Left ventricle myocardium inferior (tissue), 1 donor: ENCODE results near the gene ZNF800. TPM values are rescaled to one million over a fixed set of nuclear protein-coding genes. Genes with fewer than 3 reads are reported as not detected.

ENCODE experiments used
- DNase-seq: peaks from one replicate; pipeline ENCODE4 v3.0.0-alpha.2; 2020
- H3K27ac ChIP-seq: fragments of 200-600 bp; replicated peaks from 2 replicates; pipeline ENCODE4 v1.8.0; 2021
- H3K27me3 ChIP-seq: fragments of 200-600 bp; 2 replicates; pipeline ENCODE4 v1.8.0; 2021; ENCODE audit warnings: low read depth
- H3K36me3 ChIP-seq: fragments of 200-600 bp; 2 replicates; pipeline ENCODE4 v1.8.0; 2021
- H3K4me1 ChIP-seq: fragments of 200-600 bp; 2 replicates; pipeline ENCODE4 v1.8.0; 2021
- H3K4me3 ChIP-seq: fragments of 200-600 bp; 2 replicates; pipeline ENCODE4 v1.8.0; 2021; ENCODE audit warnings: mild to moderate bottlenecking, moderate library complexity
- H3K9me3 ChIP-seq: fragments of 200-600 bp; replicated peaks from 2 replicates; pipeline ENCODE4 v1.8.0; 2021
- intact Hi-C: fragments of 100-400 bp; cut with micrococcal nuclease; formaldehyde crosslinking; loops from one replicate; pipeline ENCODE4 v1.11.0; 2022
- total RNA-seq: library from RNA; stranded (reverse); fragmentation: NEBNext Ultra II Directional; extraction: Animal tissue kit (Norgen Biotek cat#: 25700); gene quantifications from one replicate; pipeline ENCODE4 v1.2.1, GENCODE V29; 2021
- TF ChIP-seq, protein P1 (sequence below): fragments of 200-600 bp; IDR thresholded peaks from 2 replicates; pipeline ENCODE4 v1.8.0; 2021; ENCODE audit warnings: antibody characterized with exemption, mild to moderate bottlenecking, borderline replicate concordance
- donor health status: DM: no; HTN: yes; CAD: no; lungs with severe emphysema.

The ZNF800 gene
- total RNA-seq, 1 donor from 2014 or later, result 17.3 TPM

- peaks cover 19% of the 10 kb centered on the region for H3K27me3 ChIP-seq
- H3K4me3 ChIP-seq, result no peak overlapping the region
- H3K4me1 ChIP-seq, result no peaks in the 10 kb centered on the region
- no peaks in the 10 kb centered on the region for H3K9me3 ChIP-seq
- no peak for DNase-seq
- TF ChIP-seq, protein P1, sequence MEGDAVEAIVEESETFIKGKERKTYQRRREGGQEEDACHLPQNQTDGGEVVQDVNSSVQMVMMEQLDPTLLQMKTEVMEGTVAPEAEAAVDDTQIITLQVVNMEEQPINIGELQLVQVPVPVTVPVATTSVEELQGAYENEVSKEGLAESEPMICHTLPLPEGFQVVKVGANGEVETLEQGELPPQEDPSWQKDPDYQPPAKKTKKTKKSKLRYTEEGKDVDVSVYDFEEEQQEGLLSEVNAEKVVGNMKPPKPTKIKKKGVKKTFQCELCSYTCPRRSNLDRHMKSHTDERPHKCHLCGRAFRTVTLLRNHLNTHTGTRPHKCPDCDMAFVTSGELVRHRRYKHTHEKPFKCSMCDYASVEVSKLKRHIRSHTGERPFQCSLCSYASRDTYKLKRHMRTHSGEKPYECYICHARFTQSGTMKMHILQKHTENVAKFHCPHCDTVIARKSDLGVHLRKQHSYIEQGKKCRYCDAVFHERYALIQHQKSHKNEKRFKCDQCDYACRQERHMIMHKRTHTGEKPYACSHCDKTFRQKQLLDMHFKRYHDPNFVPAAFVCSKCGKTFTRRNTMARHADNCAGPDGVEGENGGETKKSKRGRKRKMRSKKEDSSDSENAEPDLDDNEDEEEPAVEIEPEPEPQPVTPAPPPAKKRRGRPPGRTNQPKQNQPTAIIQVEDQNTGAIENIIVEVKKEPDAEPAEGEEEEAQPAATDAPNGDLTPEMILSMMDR, result no peak
- intact Hi-C loops, result no loop called here
- H3K27ac ChIP-seq, result no peak overlapping the region
- H3K36me3 ChIP-seq, result no peaks in the 10 kb centered on the region
These were observed 26.7 kb upstream of the ZNF800 start for GRCh38 chr7:127419196-127419595.

DNA sequence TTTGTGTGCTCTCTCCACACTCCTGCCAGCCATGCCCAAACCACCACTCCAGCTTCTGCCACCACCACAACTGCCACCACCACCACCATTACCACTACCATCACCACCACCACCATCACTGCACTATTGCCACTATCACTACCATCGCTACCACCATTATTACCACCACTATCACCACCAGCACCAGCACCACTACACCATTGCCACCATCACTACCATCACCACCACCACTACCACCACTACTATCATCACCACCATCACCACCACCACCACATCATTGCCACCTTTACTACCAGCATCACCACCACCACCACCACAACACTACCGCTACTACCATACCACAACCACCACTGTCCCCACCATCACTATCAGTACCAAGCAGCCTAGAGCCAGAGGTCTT lies 26.0 kb upstream of the ZNF800 start:
- intact Hi-C loops, result no loop called here
- no peak overlapping the region for H3K4me3 ChIP-seq
- no peaks in the 10 kb centered on the region for H3K4me1 ChIP-seq
- H3K27ac ChIP-seq, result no peak overlapping the region
- H3K36me3 ChIP-seq, result no peaks in the 10 kb centered on the region
- peaks cover 21% of the 10 kb centered on the region for H3K27me3 ChIP-seq
- TF ChIP-seq, protein P1, result no peak
- no peak for DNase-seq
- H3K9me3 ChIP-seq, result no peaks in the 10 kb centered on the region

DNA sequence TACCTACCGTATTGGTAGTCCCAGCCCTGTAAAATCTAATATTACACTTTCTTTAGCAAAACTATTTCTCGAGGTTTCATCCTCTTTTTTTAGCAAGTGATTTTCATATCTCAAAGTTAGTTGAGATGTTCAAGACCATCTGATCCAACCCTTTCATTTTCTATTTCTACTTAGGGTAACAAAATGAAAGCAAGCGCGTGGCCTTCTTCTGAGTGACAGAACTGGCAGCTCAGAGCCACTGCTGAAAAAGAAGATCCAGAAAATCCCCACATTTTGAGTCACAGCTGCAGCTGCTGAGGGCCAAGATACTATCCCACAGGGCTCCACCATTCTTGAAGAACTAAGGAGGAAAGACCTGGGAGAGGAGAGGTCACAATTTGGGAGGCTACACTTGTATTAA lies 24.8 kb upstream of the ZNF800 start:
- H3K36me3 ChIP-seq, result no peaks in the 10 kb centered on the region
- peaks cover 32% of the 10 kb centered on the region for H3K27me3 ChIP-seq
- no peaks in the 10 kb centered on the region for H3K9me3 ChIP-seq
- H3K27ac ChIP-seq, result no peak overlapping the region
- no peak overlapping the region for H3K4me3 ChIP-seq
- H3K4me1 ChIP-seq, result no peaks in the 10 kb centered on the region
- TF ChIP-seq, protein P1, result no peak
- intact Hi-C loops, result no loop called here
- DNase-seq, result no peak

DNA sequence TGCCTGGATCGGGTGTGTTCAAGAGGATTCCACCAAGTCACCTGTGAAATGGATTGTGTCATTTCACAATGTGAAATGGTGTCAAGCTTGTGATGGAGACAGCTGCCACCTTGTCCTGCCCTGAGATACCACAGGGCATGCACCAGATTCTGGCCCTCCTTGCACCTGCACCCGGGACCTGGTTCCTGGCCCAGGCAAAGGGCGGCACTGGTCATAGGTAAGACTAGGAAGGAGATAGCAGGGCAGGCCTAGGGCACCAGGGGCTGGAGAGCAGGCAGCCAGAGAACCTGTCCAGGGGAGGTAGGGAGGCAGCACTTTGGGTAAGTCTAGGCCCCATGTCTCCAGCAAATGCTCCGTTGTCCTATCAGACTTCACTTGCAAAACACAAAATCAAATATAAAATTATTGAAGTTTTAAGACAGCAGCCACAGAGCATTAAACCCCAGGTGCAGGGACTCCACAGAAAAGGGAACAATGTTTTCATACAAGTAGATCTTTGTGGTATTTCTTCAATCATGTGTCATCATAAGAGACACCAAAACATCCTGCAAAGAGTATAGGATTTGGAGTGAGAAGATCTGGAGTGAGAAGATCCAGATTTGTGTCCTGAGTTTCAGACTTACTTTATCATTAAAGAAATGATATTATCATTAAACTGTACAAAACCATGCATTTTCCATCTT lies 22.7 kb upstream of the ZNF800 start:
- H3K36me3 ChIP-seq, result no peaks in the 10 kb centered on the region
- H3K4me1 ChIP-seq, result no peaks in the 10 kb centered on the region
- DNase-seq, result no peak
- no peaks in the 10 kb centered on the region for H3K9me3 ChIP-seq
- no peak overlapping the region for H3K27ac ChIP-seq
- no peak overlapping the region for H3K4me3 ChIP-seq
- TF ChIP-seq, protein P1, result no peak
- intact Hi-C loops, result no loop called here
- peaks cover 37% of the 10 kb centered on the region for H3K27me3 ChIP-seq

DNA sequence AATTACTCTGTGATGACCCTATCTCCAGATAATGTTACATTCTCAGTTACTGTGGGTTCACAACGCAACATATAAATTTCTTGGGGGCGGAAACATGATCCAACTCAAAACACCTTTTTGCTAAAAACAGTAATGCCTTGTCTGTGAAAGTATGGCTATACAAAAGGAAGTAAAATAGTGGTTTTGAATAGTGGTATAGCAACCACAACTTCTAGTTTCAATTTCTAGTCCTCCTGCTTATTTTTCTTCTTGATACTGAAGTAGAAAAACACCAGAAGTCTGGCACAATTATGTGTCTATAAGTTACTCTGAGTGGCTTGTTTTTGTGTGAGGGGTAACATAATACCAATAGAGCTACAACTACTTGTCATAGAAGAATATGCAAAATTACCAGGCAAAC lies 21.5 kb upstream of the ZNF800 start:
- peaks cover 37% of the 10 kb centered on the region for H3K27me3 ChIP-seq
- TF ChIP-seq, protein P1, result no peak
- H3K9me3 ChIP-seq, result no peaks in the 10 kb centered on the region
- H3K27ac ChIP-seq, result no peak overlapping the region
- H3K36me3 ChIP-seq, result no peaks in the 10 kb centered on the region
- intact Hi-C loops, result no loop called here
- H3K4me1 ChIP-seq, result no peaks in the 10 kb centered on the region
- no peak overlapping the region for H3K4me3 ChIP-seq
- DNase-seq, result no peak

DNA sequence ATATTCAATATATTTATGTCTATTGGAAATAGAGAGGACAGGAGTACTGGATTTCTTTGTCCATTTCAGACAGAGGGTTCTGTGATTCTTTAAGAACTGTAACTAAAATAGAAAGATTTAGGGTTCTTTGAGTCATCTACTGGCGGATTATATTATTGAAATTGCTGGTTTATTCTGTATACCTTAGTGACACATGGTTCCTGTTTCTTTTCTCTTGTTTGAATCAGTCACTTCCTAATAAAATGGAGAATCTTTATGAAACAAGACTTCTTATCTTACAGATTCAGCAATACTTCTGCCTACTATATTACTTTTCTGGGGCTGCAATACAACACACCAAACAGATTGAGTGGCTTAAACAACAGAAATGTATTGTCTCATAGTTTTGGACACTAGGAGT lies 20.8 kb upstream of the ZNF800 start:
- Histone ChIP-seq H3K27ac (no peak overlapping the region), H3K9me3 (no peaks in the 10 kb centered on the region), H3K4me1 (no peaks in the 10 kb centered on the region), H3K36me3 (no peaks in the 10 kb centered on the region), H3K27me3 (peaks cover 37% of the 10 kb centered on the region), H3K4me3 (no peak overlapping the region)
- TF ChIP-seq, protein P1, result no peak
- no peak for DNase-seq
- intact Hi-C loops, result no loop called here
